K562 (cell line): ENCODE results near the gene ADCY5. TPM values are rescaled to one million over a fixed set of nuclear protein-coding genes. Genes with fewer than 3 reads are reported as not detected.

ENCODE experiments used
- ATAC-seq: fragments of 200-7000 bp; cut with Tn5 transposase; 3 replicates; pipeline ENCODE4 v1.9.1; 2020; ENCODE audit warnings: moderate library complexity
- BruUV-seq: library from RNA; stranded (reverse); fragments of 400-500 nt; replicated peaks from 2 replicates; lab custom pipeline; 2021; lab: Mats Ljungman, UMichigan
- CTCF ChIA-PET: fragments of 300-600 bp; formaldehyde crosslinking; extraction: SDS; loops from one replicate; lab custom pipeline; 2021; ENCODE audit warnings: low intra/inter-chr PET ratio; lab: Yijun Ruan, JAX
- POLR2A ChIA-PET: fragments of 300-600, 350-650 bp; sonication (Branson Sonifier 250); formaldehyde crosslinking; extraction: SDS; loops from one replicate; lab custom pipeline; 2021; ENCODE audit warnings: antibody characterized with exemption, inconsistent platforms; lab: Yijun Ruan, JAX
- DNase-seq, 4 experiments: peaks; one replicate each; pipeline versions ENCODE4 v3.0.0 to v3.0.0-alpha.2; 2011 to 2018; ENCODE audit warnings: low spot score in 3 of 4, mixed read lengths in 3 of 4; ENCODE audit errors: extremely low read depth in 1 of 4
- FAIRE-seq: peaks from 2 replicates; lab custom pipeline; 2011; peaks lifted over from hg19 to GRCh38; lab: Jason Lieb, UNC
- H2AFZ ChIP-seq: 2 replicates; pipeline ENCODE4 v1.6.0; 2011; ENCODE audit warnings: low read depth, low read length, control low read depth, inconsistent platforms
- H3K27ac ChIP-seq: fragments of 200-600 bp; 3 replicates; pipeline ENCODE4 v1.8.0; 2011; ENCODE audit warnings: low read depth, mild to moderate bottlenecking, control low read depth, inconsistent platforms, low read length, moderate library complexity, mixed read lengths; ENCODE audit errors: extremely low read depth
- H3K27me3 ChIP-seq, 2 experiments: fragments of 300-600 bp in 1 of 2; 2 replicates in 1 of 2; 3 replicates in 1 of 2; pipeline versions ENCODE4 v1.6.0 to v1.8.0; 2011; ENCODE audit warnings: inconsistent platforms in 2 of 2, low read length in 2 of 2, mild to moderate bottlenecking in 1 of 2, mixed read lengths in 1 of 2, moderate library complexity in 1 of 2; ENCODE audit not compliant: control insufficient read depth in 2 of 2, insufficient read depth in 2 of 2
- H3K36me3 ChIP-seq: fragments of 300-600 bp; 3 replicates; pipeline ENCODE4 v1.8.0; 2011; ENCODE audit warnings: mild to moderate bottlenecking, low read length, inconsistent platforms; ENCODE audit not compliant: control insufficient read depth, insufficient read depth
- H3K4me1 ChIP-seq, 2 experiments: fragments of 200-600 bp in 1 of 2; replicated peaks in 1 of 2; 2 replicates in 1 of 2; 3 replicates in 1 of 2; pipeline versions ENCODE4 v1.5.1 to v1.8.0; 2011; ENCODE audit warnings: inconsistent platforms in 2 of 2, low read length in 2 of 2, mild to moderate bottlenecking in 1 of 2, mixed read lengths in 1 of 2, moderate library complexity in 1 of 2; ENCODE audit not compliant: control insufficient read depth in 2 of 2, insufficient read depth in 2 of 2
- H3K4me2 ChIP-seq: 2 replicates; pipeline ENCODE4 v1.6.1; 2011; ENCODE audit warnings: low read length, control low read depth, inconsistent platforms, mixed read lengths; ENCODE audit not compliant: insufficient read depth
- H3K4me3 ChIP-seq: fragments of 200-600 bp; sonication (generic), shearing (Covaris generic); 2 replicates; pipeline ENCODE4 v1.5.1; 2016; ENCODE audit warnings: control low read depth, inconsistent platforms
- H3K79me2 ChIP-seq: fragments of 200-600 bp; 3 replicates; pipeline ENCODE4 v1.8.0; 2011; ENCODE audit warnings: low read length, inconsistent platforms; ENCODE audit not compliant: control insufficient read depth, insufficient read depth
- H3K9ac ChIP-seq, 2 experiments: 2 replicates each; pipeline versions ENCODE4 v1.6.0 to v1.6.1; 2011; ENCODE audit warnings: low read depth in 2 of 2, low read length in 2 of 2, control low read depth in 1 of 2, inconsistent platforms in 1 of 2, mild to moderate bottlenecking in 1 of 2, mixed read lengths in 1 of 2; ENCODE audit not compliant: insufficient read depth in 1 of 2
- H3K9me1 ChIP-seq: one replicate; pipeline ENCODE4 v1.6.0; 2011; ENCODE audit warnings: inconsistent platforms, mild to moderate bottlenecking, low read length, moderate library complexity; ENCODE audit not compliant: control insufficient read depth, insufficient read depth
- H3K9me3 ChIP-seq: replicated peaks from 2 replicates; pipeline ENCODE4 v1.5.1; 2011; ENCODE audit warnings: low read depth, low read length, inconsistent platforms; ENCODE audit not compliant: control insufficient read depth, insufficient read depth
- H4K20me1 ChIP-seq: replicated peaks from 2 replicates; pipeline ENCODE4 v1.6.1; 2011; ENCODE audit warnings: low read length, inconsistent platforms, mixed read lengths; ENCODE audit not compliant: control insufficient read depth, insufficient read depth
- ATF1 ChIP-seq, 2 experiments: fragments of 450-650 bp in 1 of 2; IDR thresholded peaks; 2 replicates each; pipeline ENCODE4 v1.6.1; 2016; ENCODE audit warnings: missing compliant biosample characterization in 1 of 2, missing genetic modification characterization in 1 of 2
- ATF2 ChIP-seq: sonication (generic); formaldehyde crosslinking; IDR thresholded peaks from 2 replicates; pipeline ENCODE4 v1.8.1; 2022; ENCODE audit warnings: missing genetic modification reagents
- PCBP2 ChIP-seq: fragments of 200-400 bp; formaldehyde crosslinking; IDR thresholded peaks from 2 replicates; pipeline ENCODE4 v1.6.1; 2018; ENCODE audit warnings: low read length, low read depth, mild to moderate bottlenecking, moderate library complexity; ENCODE audit not compliant: poor library complexity, severe bottlenecking
- TFE3 ChIP-seq: fragments of 450-650 bp; formaldehyde crosslinking; IDR thresholded peaks from 2 replicates; pipeline ENCODE4 v1.4.0; 2020; ENCODE audit warnings: mild to moderate bottlenecking, mixed read lengths
- ZNF766 ChIP-seq: fragments of 200-800 bp; sonication (Bioruptor generic); conservative IDR thresholded peaks from 2 replicates; pipeline ENCODE4 v1.6.1; 2016; ENCODE audit warnings: missing genetic modification characterization, missing compliant biosample characterization
- WGBS: fragments of 100-300 bp; shearing (Covaris generic); methylation state at CpG from one replicate; pipeline ENCODE4 v1.1.6; 2016; ENCODE audit warnings: low coverage, mixed read lengths; ENCODE audit not compliant: insufficient coverage; ENCODE audit errors: missing lambda C conversion rate; 5-methylcytosine and 5-hydroxymethylcytosine counted together
- in situ Hi-C: fragments of 300-500 bp; cut with MboI; formaldehyde crosslinking; loops from 4 replicates; pipeline ENCODE4 v1.15.0; 2018; ENCODE audit warnings: inconsistent platforms, mixed read lengths
- intact Hi-C: fragments of 100-400 bp; cut with micrococcal nuclease; formaldehyde crosslinking; loops from 2 replicates; pipeline ENCODE4 v1.14.2; 2022
- polyA plus RNA-seq, 8 experiments: library from polyadenylated mRNA; depleted of rRNA in 4 of 8; stranded (reverse) in 5 of 8; unstranded in 3 of 8; fragments of >200 nt; fragmentation: Nextera tagmentation in 2 of 8; fragmentation: Illumina TruSeq in 1 of 8; extraction: Ambion mirVana in 2 of 8; extraction: Trizol in 1 of 8; gene quantifications; 2 replicates each; pipeline versions ENCODE4 v1.2.1 to v1.2.3, GENCODE V29; 2011 to 2014; ENCODE audit warnings: inconsistent platforms in 1 of 8, missing spikeins in 1 of 8
- total RNA-seq, 7 experiments: library from RNA; depleted of rRNA in 6 of 7; stranded (reverse); fragments of >200 nt in 6 of 7; fragmentation: Illumina TruSeq in 2 of 7; extraction: Trizol in 2 of 7; gene quantifications; 2 replicates each; pipeline versions ENCODE4 v1.2.1 to v1.2.3, GENCODE V29; 2011 to 2021; ENCODE audit warnings: low replicate concordance in 1 of 7
- TF ChIP-seq, protein P1 (sequence below): fragments of 450-650 bp; IDR thresholded peaks from 2 replicates; pipeline ENCODE4 v1.6.1; 2016

ADCY5 gene
- total and polyA plus RNA-seq, 9 of the 15 experiments (the other 6 are each of a cell fraction or from before 2014, with no cell fraction given), result under 0.01 TPM; not detected in 8

DNA sequence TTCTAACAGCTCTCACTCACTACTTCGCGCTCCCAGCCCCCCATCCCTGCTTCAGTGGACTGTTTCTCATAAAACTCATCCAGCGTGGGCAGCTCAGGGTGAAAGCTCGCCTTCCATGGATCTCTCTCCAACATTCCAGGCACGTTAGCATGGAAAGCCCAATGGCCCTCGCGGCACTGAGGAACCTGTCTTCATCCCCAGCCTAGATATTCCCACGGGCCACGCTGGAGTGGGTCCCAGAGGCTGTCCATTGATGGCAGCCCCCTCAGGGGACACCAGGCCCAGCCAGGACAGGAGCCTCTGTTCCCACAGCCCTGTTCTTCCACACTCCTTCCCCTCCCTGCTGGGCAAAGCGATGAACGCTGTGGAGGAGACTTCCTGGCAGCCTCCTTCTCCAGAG lies 126.0 kb downstream of the ADCY5 start (continued):
- TF ChIP-seq TFE3 (no peak), ZNF766 (CRISPR knock-in tag) (no peak), ATF2 (CRISPR knock-in tag) (no peak), ATF1 (CRISPR knock-in tag; IDR thresholded peaks at IDR 0.05) (no peak), ATF1 (tag; IDR thresholded peaks at IDR 0.05) (no peak)

DNA sequence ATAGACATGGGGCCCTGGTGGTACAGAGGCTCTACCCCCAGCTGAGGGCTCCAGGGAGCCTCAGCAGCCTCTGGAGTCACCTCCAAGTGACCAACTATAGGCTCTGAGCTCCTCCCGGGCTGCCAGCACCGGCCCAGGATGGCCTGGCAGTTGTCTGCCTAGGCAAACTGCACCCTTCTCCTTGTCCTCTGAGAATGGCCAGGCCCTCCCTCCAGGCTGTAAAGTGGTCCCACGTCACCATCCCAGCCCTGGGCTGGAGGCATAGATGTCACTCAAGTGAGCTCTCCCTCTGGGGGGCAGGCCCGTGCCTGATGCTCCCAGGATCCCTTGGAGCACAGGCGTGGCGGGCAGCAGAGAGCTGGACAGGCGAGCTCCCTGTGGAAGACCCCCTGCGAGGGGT lies 127.1 kb downstream of the ADCY5 start:
- TF ChIP-seq PCBP2, result no peak
- TF ChIP-seq, protein P1, sequence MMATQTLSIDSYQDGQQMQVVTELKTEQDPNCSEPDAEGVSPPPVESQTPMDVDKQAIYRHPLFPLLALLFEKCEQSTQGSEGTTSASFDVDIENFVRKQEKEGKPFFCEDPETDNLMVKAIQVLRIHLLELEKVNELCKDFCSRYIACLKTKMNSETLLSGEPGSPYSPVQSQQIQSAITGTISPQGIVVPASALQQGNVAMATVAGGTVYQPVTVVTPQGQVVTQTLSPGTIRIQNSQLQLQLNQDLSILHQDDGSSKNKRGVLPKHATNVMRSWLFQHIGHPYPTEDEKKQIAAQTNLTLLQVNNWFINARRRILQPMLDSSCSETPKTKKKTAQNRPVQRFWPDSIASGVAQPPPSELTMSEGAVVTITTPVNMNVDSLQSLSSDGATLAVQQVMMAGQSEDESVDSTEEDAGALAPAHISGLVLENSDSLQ, result 0 out of 2 replicates have a peak, but pooled peaks have one; percentile 22
- ATAC-seq, result no peak
- in situ Hi-C loops, result no loop called here

More for the DNA sequence above, 127.1 kb downstream of the ADCY5 start:
- no peaks in the 10 kb centered on the region for H3K79me2 ChIP-seq
- DNase-seq, result no peak
- whole genome bisulfite sequencing, result 2% methylated on average over 6 of the region's 8 CpGs
- H2AFZ ChIP-seq, result no peak overlapping the region
- ChIA-PET POLR2A (interaction anchor here (0.6 kb wide), 1 partner anchor 1567 kb away, joined by 5 read pairs; no protein-coding TSS in a partner anchor), CTCF (no interaction called here)
- H3K4me3 ChIP-seq, result no peak overlapping the region
- no peak overlapping the region for H3K9ac ChIP-seq
- H4K20me1 ChIP-seq, result 0 out of 2 replicates have a peak, but pooled peaks cover 6% of the 10 kb centered on the region
- H3K27ac ChIP-seq, result no peak overlapping the region
- no peaks in the 10 kb centered on the region for H3K36me3 ChIP-seq
- no peaks in the 10 kb centered on the region for H3K9me3 ChIP-seq
- no peaks in the 10 kb centered on the region for H3K9me1 ChIP-seq
- FAIRE-seq, result no peak
- H3K4me1 ChIP-seq, result no peaks in the 10 kb centered on the region
- H3K27me3 ChIP-seq, result peaks cover 10 to 67% of the 10 kb centered on the region in 2 experiments; a peak in 4 of 5 replicates
- BruUV-seq, result no TSS peak
- no peak overlapping the region for H3K4me2 ChIP-seq
- intact Hi-C loops, result no loop called here
